Osteocyte (in vitro differentiated cells): ENCODE measurements around the gene NFE2L3. TPM values are rescaled to one million over a fixed set of nuclear protein-coding genes. Genes with fewer than 3 reads are reported as not detected.
A peak's percentile ranks its signal among the peaks of the same experiment; 100 is the strongest.
"Not testable (repeated sequence)": the region's sequence is repeated elsewhere in the genome, so short reads cannot be mapped to it uniquely, and the experiment has no call there.

Source experiments
- DNase-seq: peaks from one replicate; pipeline ENCODE4 v3.0.0; 2021; ENCODE audit warnings: mixed read lengths; ENCODE audit not compliant: unreplicated experiment; ENCODE audit errors: extremely low spot score
- H3K27ac Mint-ChIP-seq: one replicate; pipeline ENCODE4 v1.8.0; 2021; ENCODE audit warnings: mild to moderate bottlenecking, mixed read lengths; ENCODE audit not compliant: unreplicated experiment
- H3K27me3 Mint-ChIP-seq: one replicate; pipeline ENCODE4 v1.8.0; 2021; ENCODE audit warnings: mixed read lengths; ENCODE audit not compliant: unreplicated experiment
- H3K36me3 Mint-ChIP-seq: one replicate; pipeline ENCODE4 v1.8.0; 2021; ENCODE audit warnings: mixed read lengths; ENCODE audit not compliant: unreplicated experiment
- H3K4me1 Mint-ChIP-seq: one replicate; pipeline ENCODE4 v1.8.0; 2021; ENCODE audit warnings: mixed read lengths; ENCODE audit not compliant: unreplicated experiment
- H3K4me3 Mint-ChIP-seq: one replicate; pipeline ENCODE4 v1.8.0; 2021; ENCODE audit warnings: mild to moderate bottlenecking, moderate library complexity, mixed read lengths; ENCODE audit not compliant: unreplicated experiment
- H3K9me3 Mint-ChIP-seq: one replicate; pipeline ENCODE4 v1.8.0; 2021; ENCODE audit warnings: mixed read lengths; ENCODE audit not compliant: unreplicated experiment
- total RNA-seq: library from RNA; stranded (reverse); gene quantifications from 2 replicates; pipeline ENCODE4 v1.2.1, GENCODE V29; 2021
- TF ChIP-seq, protein P1 (sequence below): fragments of 200-600 bp; sonication (generic); IDR thresholded peaks from 2 replicates; pipeline ENCODE4 v1.5.0; 2021; ENCODE audit warnings: antibody characterized with exemption, mild to moderate bottlenecking, moderate library complexity

The NFE2L3 gene
- total RNA-seq, 1 donor from 2014 or later = 0.78 TPM

DNA sequence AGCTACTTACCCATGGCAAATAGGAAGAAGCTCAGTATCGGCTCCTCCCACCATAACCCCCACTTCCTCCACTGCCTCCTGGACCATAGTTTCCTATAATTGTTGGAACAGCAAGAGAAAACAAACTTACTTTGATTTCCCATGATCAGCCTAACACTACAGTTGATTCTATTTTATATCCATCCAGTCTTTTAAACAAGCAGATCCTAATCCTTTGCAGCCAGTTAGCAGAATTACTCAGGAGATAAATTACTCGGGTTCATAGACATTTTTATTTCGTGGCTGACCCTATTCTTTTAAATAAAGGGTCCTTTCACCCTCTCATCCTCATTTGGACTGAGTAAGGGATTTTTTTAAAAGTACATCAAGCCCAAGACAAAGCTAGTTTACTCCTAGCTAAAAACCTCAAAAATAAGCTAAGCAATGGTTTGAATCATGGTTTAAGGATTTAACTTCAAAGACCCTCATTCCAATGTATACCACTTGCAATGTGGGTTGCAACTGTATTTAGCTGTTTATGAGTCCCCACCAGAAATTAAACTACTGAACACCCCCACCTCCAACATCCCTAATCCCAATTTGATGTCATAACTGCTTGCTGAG, 40.6 kb downstream of the NFE2L3 start:
- TF ChIP-seq, protein P1, sequence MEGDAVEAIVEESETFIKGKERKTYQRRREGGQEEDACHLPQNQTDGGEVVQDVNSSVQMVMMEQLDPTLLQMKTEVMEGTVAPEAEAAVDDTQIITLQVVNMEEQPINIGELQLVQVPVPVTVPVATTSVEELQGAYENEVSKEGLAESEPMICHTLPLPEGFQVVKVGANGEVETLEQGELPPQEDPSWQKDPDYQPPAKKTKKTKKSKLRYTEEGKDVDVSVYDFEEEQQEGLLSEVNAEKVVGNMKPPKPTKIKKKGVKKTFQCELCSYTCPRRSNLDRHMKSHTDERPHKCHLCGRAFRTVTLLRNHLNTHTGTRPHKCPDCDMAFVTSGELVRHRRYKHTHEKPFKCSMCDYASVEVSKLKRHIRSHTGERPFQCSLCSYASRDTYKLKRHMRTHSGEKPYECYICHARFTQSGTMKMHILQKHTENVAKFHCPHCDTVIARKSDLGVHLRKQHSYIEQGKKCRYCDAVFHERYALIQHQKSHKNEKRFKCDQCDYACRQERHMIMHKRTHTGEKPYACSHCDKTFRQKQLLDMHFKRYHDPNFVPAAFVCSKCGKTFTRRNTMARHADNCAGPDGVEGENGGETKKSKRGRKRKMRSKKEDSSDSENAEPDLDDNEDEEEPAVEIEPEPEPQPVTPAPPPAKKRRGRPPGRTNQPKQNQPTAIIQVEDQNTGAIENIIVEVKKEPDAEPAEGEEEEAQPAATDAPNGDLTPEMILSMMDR = no peak
- Mint-ChIP-seq H3K4me3 (no peak overlapping the region), H3K4me1 (peaks cover 56% of the 10 kb centered on the region), H3K36me3 (peaks cover 92% of the 10 kb centered on the region), H3K9me3 (no peaks in the 10 kb centered on the region), H3K27ac (no peak overlapping the region), H3K27me3 (no peaks in the 10 kb centered on the region)
- DNase-seq = no peak

- H3K27ac Mint-ChIP-seq = peak overlapping the region; percentile 50
- TF ChIP-seq, protein P1 = no peak
- H3K4me1 Mint-ChIP-seq = peaks cover 56% of the 10 kb centered on the region
- H3K4me3 Mint-ChIP-seq = no peak overlapping the region
- no peaks in the 10 kb centered on the region for H3K9me3 Mint-ChIP-seq
- H3K36me3 Mint-ChIP-seq = peaks cover 90% of the 10 kb centered on the region
- DNase-seq = no peak
- H3K27me3 Mint-ChIP-seq = no peaks in the 10 kb centered on the region
Observed at GRCh38 chr7:26193432-26194207, 41.6 kb downstream of the NFE2L3 start.

DNA sequence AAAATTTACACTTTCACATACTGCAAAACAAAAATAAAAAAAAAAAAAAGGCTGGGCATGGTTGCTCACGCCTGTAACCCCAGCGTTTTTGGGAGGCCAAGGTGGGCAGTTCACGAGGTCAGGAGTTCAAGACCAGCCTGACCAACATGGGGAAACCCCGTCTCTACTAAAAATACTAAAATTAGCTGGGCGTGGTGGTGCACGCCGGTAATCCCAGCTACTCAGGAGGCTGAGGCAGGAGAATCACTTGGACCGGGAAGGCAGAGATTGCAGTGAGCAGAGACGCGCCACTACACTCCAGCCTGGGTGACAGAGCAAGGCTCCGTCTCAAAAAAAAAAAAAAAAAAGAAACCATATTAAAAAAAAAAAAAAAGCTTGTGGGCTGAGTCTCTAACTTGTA, 42.8 kb downstream of the NFE2L3 start:
- H3K9me3 Mint-ChIP-seq, H3K27me3 Mint-ChIP-seq, H3K27ac Mint-ChIP-seq, H3K4me3 Mint-ChIP-seq, DNase-seq: not testable (repeated sequence)
- H3K36me3 Mint-ChIP-seq = peaks cover 92% of the 10 kb centered on the region
- peaks cover 56% of the 10 kb centered on the region for H3K4me1 Mint-ChIP-seq

DNA sequence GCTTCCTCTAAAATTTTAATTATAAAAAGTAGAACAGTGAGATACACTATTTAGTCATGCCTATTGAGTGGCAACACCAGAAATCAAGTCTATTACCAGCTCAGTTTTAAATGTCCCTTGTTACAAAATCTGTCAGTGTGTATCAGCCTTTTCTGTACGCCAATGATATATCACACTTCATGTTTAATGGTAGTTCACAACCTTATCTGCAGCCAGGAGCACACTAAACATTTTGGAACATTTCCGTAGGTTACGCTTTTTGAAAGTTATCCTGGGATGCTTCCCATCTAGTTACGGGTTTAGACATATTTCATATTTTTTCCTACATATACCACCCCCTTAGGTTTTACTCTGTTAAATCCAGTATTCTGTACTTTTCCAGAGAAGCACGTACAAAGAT, 43.2 kb downstream of the NFE2L3 start:
- Mint-ChIP-seq H3K36me3 (peaks cover 91% of the 10 kb centered on the region), H3K27me3 (no peaks in the 10 kb centered on the region), H3K9me3 (no peaks in the 10 kb centered on the region), H3K4me1 (peaks cover 56% of the 10 kb centered on the region), H3K27ac (no peak overlapping the region), H3K4me3 (peak overlapping the region; percentile 14)
- TF ChIP-seq, protein P1 = no peak
- no peak for DNase-seq

GRCh38 chr7:26195867-26196657, 44.1 kb downstream of the NFE2L3 start:
- H3K9me3 Mint-ChIP-seq = no peaks in the 10 kb centered on the region
- peaks cover 52% of the 10 kb centered on the region for H3K4me1 Mint-ChIP-seq
- no peak for DNase-seq
- H3K27ac Mint-ChIP-seq = peak overlapping the region; percentile 53
- peak overlapping the region; percentile 71 for H3K4me3 Mint-ChIP-seq
- H3K27me3 Mint-ChIP-seq = no peaks in the 10 kb centered on the region
- TF ChIP-seq, protein P1 = no peak
- peaks cover 85% of the 10 kb centered on the region for H3K36me3 Mint-ChIP-seq
